Erythroblast (primary cell): ENCODE data around the gene PIGU.

ENCODE experiments used
- GATA1 ChIP-seq: IDR thresholded peaks from 2 replicates; pipeline ENCODE4 v1.6.1; 2011; ENCODE audit warnings: low read depth, mild to moderate bottlenecking, control low read depth, low read length, moderate library complexity
- POLR2A ChIP-seq: IDR thresholded peaks from 2 replicates; pipeline ENCODE4 v1.6.1; 2011; ENCODE audit warnings: mild to moderate bottlenecking, low read length

DNA sequence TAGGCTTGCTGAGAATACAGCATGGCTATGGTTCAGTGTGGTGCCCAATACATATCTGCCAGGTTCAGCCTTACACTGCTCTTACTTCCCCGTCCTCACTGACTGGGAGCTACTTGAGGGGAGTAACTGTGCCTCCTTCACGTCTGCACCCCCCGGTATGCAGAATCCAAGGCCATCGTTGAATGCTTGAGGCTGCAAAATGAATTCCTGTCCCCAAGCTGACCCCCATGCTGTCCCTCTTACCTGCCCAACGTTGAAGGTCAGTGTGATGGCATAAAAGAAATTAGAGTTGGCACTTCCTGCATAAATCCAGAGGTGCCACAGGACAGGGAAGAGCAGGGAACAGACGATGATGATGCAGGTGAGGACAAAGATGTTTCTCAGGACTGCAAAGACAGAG, 102.0 kb downstream of the PIGU start:
- TF ChIP-seq POLR2A (no peak), GATA1 (no peak)
